ENCODE results near the gene TBC1D3G.
"Not testable (repeated sequence)": the region's sequence is repeated elsewhere in the genome, so short reads cannot be mapped to it uniquely, and the experiment has no call there.

Gene TBC1D3G

GRCh38 chr17:36323584-36323983 is at the start of gene TBC1D3G:
TSS of gene TBC1D3G (plus strand) at chr17:36323884. CDS start at chr17:36325412, 1,528 bp downstream.
- not testable (repeated sequence) for H3K4me1 Mint-ChIP-seq, ATAC-seq, H3K27me3 Mint-ChIP-seq, H3K9me3 Mint-ChIP-seq, DNase-seq, H3K4me3 Mint-ChIP-seq, H3K27ac Mint-ChIP-seq

GRCh38 chr17:36283256-36283655 is 40.4 kb upstream of the TBC1D3G start:
- not testable (repeated sequence) for H3K4me3 Mint-ChIP-seq, H3K27ac Mint-ChIP-seq, DNase-seq, H3K4me1 Mint-ChIP-seq, H3K27me3 Mint-ChIP-seq, H3K9me3 Mint-ChIP-seq, ATAC-seq

- not testable (repeated sequence) for H3K27me3 Mint-ChIP-seq, H3K9me3 Mint-ChIP-seq, H3K4me3 Mint-ChIP-seq, H3K4me1 Mint-ChIP-seq, DNase-seq, ATAC-seq, H3K27ac Mint-ChIP-seq
These were observed 39.5 kb upstream of the TBC1D3G start for GRCh38 chr17:36284219-36284618.

GRCh38 chr17:36289965-36290612 is 33.6 kb upstream of the TBC1D3G start:
- ATAC-seq, H3K4me1 Mint-ChIP-seq, H3K27me3 Mint-ChIP-seq, H3K4me3 Mint-ChIP-seq, H3K27ac Mint-ChIP-seq, H3K9me3 Mint-ChIP-seq, DNase-seq: not testable (repeated sequence)

GRCh38 chr17:36295161-36295560 is 28.5 kb upstream of the TBC1D3G start:
- not testable (repeated sequence) for H3K4me1 Mint-ChIP-seq, H3K9me3 Mint-ChIP-seq, H3K27ac Mint-ChIP-seq, H3K4me3 Mint-ChIP-seq, DNase-seq, H3K27me3 Mint-ChIP-seq
- ATAC-seq, result peak; percentile 80

GRCh38 chr17:36315736-36316135 is 7.9 kb upstream of the TBC1D3G start:
- H3K27ac Mint-ChIP-seq, H3K27me3 Mint-ChIP-seq, H3K9me3 Mint-ChIP-seq, H3K4me3 Mint-ChIP-seq, ATAC-seq, H3K4me1 Mint-ChIP-seq, DNase-seq: not testable (repeated sequence)

- not testable (repeated sequence) for H3K27me3 Mint-ChIP-seq, DNase-seq, H3K4me3 Mint-ChIP-seq, H3K9me3 Mint-ChIP-seq, H3K27ac Mint-ChIP-seq, H3K4me1 Mint-ChIP-seq, ATAC-seq
These were observed 38.8 kb downstream of the TBC1D3G start for GRCh38 chr17:36362496-36362895.

- ATAC-seq, H3K4me1 Mint-ChIP-seq, H3K27me3 Mint-ChIP-seq, H3K9me3 Mint-ChIP-seq, DNase-seq, H3K27ac Mint-ChIP-seq, H3K4me3 Mint-ChIP-seq: not testable (repeated sequence)
These were observed 52.3 kb downstream of the TBC1D3G start for GRCh38 chr17:36375938-36376337.
